HL-60 (cell line): ENCODE measurements around the gene ZNF462.
A peak's percentile ranks its signal among the peaks of the same experiment; 100 is the strongest.

ENCODE experiments used
- DNase-seq, 2 experiments: peaks; one replicate each; pipeline ENCODE4 v3.0.0-alpha.2; 2010 to 2020; ENCODE audit warnings: low read depth in 1 of 2, low spot score in 1 of 2
- H3K27ac ChIP-seq: fragments of 250-450 bp; sonication (Bioruptor Pico); replicated peaks from 2 replicates; pipeline ENCODE4 v1.5.1; 2020; ENCODE audit warnings: mild to moderate bottlenecking, moderate library complexity
- H3K27me3 ChIP-seq: fragments of 250-450 bp; sonication (Bioruptor Pico); 2 replicates; pipeline ENCODE4 v1.5.1; 2021; ENCODE audit warnings: mild to moderate bottlenecking, moderate library complexity; ENCODE audit not compliant: insufficient read depth, poor library complexity, severe bottlenecking
- H3K4me3 ChIP-seq: replicated peaks from 2 replicates; pipeline ENCODE4 v1.5.1; 2011; ENCODE audit warnings: mild to moderate bottlenecking, control low read depth, low read length; ENCODE audit not compliant: insufficient read depth
- GABPA ChIP-seq: IDR thresholded peaks from 2 replicates; pipeline ENCODE4 v1.6.1; 2012; ENCODE audit warnings: low read depth
- POLR2AphosphoS5 ChIP-seq: IDR thresholded peaks from 2 replicates; pipeline ENCODE4 v1.6.1; 2012; ENCODE audit warnings: low read depth
- SPI1 ChIP-seq: IDR thresholded peaks from 2 replicates; pipeline ENCODE4 v1.6.1; 2012; ENCODE audit warnings: low read depth, mild to moderate bottlenecking, borderline replicate concordance
- TF ChIP-seq, protein P1 (sequence below): IDR thresholded peaks from 2 replicates; pipeline ENCODE4 v1.6.1; 2012; ENCODE audit warnings: low read depth; ENCODE audit not compliant: insufficient replicate concordance
- TF ChIP-seq, protein P2 (sequence below): IDR thresholded peaks from one replicate; pipeline ENCODE4 v1.5.1; 2011; ENCODE audit warnings: low read length, control low read depth, inconsistent platforms; ENCODE audit not compliant: insufficient read depth

The ZNF462 gene

DNA sequence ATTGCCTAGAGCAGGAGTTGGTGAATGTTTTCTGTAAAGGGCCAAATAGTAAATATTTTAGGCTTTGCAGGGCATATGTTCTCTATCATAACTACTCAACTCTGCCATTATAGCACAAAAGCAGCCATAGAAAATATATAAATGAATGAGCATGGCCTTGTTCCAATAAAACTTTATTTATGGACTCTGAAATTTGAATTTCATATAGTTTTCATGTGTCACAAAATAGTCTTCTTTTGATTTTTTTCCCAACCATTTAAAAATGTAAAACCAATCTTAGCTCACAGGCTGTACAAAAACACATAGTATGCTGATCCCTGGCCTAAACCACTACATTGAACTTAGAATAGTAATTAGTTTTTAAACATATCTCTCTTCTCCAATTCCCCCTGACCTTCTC, 179.6 kb downstream of the ZNF462 start:
- no peak overlapping the region for H3K4me3 ChIP-seq
- no peaks in the 10 kb centered on the region for H3K27me3 ChIP-seq
- TF ChIP-seq, protein P1, sequence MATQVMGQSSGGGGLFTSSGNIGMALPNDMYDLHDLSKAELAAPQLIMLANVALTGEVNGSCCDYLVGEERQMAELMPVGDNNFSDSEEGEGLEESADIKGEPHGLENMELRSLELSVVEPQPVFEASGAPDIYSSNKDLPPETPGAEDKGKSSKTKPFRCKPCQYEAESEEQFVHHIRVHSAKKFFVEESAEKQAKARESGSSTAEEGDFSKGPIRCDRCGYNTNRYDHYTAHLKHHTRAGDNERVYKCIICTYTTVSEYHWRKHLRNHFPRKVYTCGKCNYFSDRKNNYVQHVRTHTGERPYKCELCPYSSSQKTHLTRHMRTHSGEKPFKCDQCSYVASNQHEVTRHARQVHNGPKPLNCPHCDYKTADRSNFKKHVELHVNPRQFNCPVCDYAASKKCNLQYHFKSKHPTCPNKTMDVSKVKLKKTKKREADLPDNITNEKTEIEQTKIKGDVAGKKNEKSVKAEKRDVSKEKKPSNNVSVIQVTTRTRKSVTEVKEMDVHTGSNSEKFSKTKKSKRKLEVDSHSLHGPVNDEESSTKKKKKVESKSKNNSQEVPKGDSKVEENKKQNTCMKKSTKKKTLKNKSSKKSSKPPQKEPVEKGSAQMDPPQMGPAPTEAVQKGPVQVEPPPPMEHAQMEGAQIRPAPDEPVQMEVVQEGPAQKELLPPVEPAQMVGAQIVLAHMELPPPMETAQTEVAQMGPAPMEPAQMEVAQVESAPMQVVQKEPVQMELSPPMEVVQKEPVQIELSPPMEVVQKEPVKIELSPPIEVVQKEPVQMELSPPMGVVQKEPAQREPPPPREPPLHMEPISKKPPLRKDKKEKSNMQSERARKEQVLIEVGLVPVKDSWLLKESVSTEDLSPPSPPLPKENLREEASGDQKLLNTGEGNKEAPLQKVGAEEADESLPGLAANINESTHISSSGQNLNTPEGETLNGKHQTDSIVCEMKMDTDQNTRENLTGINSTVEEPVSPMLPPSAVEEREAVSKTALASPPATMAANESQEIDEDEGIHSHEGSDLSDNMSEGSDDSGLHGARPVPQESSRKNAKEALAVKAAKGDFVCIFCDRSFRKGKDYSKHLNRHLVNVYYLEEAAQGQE: no peak
- TF ChIP-seq, protein P2, sequence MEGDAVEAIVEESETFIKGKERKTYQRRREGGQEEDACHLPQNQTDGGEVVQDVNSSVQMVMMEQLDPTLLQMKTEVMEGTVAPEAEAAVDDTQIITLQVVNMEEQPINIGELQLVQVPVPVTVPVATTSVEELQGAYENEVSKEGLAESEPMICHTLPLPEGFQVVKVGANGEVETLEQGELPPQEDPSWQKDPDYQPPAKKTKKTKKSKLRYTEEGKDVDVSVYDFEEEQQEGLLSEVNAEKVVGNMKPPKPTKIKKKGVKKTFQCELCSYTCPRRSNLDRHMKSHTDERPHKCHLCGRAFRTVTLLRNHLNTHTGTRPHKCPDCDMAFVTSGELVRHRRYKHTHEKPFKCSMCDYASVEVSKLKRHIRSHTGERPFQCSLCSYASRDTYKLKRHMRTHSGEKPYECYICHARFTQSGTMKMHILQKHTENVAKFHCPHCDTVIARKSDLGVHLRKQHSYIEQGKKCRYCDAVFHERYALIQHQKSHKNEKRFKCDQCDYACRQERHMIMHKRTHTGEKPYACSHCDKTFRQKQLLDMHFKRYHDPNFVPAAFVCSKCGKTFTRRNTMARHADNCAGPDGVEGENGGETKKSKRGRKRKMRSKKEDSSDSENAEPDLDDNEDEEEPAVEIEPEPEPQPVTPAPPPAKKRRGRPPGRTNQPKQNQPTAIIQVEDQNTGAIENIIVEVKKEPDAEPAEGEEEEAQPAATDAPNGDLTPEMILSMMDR: no peak
- TF ChIP-seq GABPA (no peak), SPI1 (no peak), POLR2AphosphoS5 (no peak)
- H3K27ac ChIP-seq: no peak overlapping the region
- no peak for DNase-seq

DNA sequence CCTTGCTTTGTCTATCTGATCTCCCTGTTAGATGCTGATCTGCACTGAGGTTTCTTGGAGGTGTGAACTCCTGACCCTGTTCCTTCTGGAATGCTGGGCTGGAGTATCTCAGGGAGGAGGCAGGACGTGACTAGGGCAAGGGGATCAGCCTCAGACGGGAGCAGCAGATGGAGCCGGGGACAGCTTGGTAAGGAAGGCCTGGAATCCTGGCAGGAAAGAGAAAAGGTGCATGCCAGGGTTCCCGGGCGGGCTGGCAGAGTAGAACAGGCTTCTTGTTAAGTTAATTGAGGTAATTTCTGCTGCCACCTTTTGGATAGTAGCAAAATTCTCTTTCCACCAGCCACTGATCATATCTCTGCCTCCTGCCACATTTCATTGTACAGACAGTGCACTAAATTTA, 180.9 kb downstream of the ZNF462 start:
- H3K27ac ChIP-seq: no peak overlapping the region
- TF ChIP-seq GABPA (no peak), POLR2AphosphoS5 (no peak), SPI1 (no peak)
- TF ChIP-seq, protein P2: no peak
- TF ChIP-seq, protein P1: no peak
- H3K4me3 ChIP-seq: no peak overlapping the region
- no peaks in the 10 kb centered on the region for H3K27me3 ChIP-seq
- DNase-seq: no peak

DNA sequence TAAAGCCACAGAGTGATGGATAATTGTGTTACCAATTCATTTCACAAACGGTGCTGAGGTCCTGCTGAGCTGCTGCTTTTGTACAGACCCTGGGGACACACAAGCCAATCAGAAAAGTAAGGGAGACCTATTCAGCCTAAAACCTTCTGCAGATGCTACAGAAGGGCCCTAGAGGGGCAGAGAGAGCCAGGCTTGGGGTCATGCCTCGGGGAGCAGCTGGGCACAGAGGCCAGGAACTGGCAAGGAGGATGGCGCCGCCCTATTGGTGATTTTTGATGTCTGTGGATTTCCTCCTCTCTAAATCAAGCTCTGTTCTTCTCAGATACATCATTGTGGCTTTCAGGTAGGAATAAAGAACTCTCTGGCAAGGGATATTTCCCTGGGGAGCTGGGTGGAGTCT, 181.9 kb downstream of the ZNF462 start:
- no peak for TF ChIP-seq SPI1
- TF ChIP-seq, protein P1: no peak
- TF ChIP-seq GABPA: no peak
- no peak for TF ChIP-seq POLR2AphosphoS5
- TF ChIP-seq, protein P2: peak; percentile 9
- no peaks in the 10 kb centered on the region for H3K27me3 ChIP-seq
- H3K4me3 ChIP-seq: no peak overlapping the region
- H3K27ac ChIP-seq: no peak overlapping the region
- DNase-seq: peak in 1 of 2 experiments; percentile 11
